ENCODE measurements around the gene PTBP1.

PTBP1 gene

DNA sequence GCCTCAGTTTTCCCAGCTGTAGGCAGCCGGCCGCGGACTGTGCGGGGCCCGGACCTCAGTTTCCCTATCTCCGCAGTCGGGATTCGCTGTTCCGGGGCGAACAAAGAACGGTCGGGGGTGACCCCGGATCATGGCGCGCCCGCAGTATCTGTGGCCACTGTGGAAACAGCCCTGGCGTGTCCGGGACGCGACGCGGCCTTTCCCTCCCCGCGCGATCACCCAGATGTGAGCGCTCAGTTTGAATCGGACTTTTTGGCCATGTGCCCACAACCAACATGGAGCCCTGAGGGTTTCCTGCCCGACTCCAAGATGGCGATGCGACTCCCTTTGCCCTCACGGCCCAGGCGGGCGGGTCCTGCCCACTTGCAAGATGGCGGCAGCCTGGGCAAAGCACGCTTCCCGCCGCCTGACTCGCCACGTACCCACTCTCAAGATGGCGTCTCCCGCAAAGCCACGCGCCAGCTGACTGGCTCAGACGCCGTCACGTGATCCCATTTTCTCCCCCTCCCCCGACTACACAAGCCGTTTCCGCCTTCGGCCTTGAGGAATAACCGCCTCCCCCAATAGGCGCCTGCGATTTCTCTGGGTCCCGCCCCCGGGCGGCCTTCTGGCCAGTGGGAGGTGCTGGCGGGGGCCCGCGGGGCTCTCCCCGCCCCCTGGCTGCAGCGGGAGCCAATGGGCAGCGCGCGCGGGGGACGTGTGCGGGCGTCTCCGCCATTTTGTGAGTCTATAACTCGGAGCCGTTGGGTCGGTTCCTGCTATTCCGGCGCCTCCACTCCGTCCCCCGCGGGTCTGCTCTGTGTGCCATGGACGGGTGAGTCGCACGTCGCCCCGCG lies at the start of gene PTBP1:
Gene PTBP1 (plus strand): TSS at position 761 of the 836 bp plus-strand sequence. CDS start 46 bp downstream, at position 807.
- DNase-seq (ENCODE audit: low spot score): peak; percentile 100

GRCh38 chr19:748274-748598 lies 49.0 kb upstream of the PTBP1 start:
- DNase-seq (ENCODE audit: low spot score): no peak

- no peak for DNase-seq (ENCODE audit: low spot score)
These were observed 47.4 kb upstream of the PTBP1 start for GRCh38 chr19:749811-750210.

- no peak for DNase-seq (ENCODE audit: low spot score)
These were observed 46.4 kb upstream of the PTBP1 start, which contains the start of gene MISP for GRCh38 chr19:750640-751423. Gene MISP (plus strand): TSS chr19:751112. CDS start chr19:756947, 5,835 bp downstream.

DNA sequence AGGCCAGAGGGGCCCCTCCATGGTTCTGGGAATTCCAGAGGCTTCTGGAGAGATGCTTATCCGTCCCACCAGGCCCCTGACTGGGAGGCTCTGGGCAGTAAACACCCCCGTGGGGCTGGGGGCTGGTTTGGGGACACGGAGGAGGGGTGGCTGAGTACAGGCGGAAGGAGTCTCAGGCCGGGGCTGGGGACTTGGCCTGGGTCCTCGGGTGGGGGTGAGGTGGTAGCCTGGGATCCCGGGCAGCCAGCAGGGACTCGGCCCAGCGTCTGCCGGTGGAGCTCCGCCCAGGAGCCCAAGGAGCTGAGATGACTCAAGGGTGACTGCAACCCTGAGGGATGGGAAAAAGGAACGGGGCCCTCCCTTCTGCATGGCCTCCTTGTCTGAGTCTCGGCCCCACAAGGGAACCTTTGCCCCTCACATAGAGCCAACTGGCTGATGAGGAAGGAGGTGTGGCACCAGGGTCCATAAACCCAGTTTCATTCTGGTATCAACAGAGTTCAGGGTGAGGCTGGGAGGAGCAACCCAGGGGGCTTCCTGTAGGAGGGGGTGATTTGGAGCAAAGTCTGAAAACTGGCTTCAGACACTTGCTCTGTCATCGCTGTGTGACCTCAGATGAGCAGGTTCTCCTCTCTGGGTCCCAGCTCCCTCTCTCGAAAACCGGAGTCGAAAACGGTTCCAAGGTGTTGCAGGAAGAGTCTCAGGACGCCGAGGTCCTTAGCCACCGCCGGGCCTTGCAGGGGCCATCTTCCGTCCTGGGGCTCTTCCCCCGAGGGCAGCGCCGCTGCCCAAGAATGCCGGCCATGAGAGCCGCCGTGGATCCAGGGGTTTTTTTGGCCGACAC lies 45.5 kb upstream of the PTBP1 start:
- no peak for DNase-seq (ENCODE audit: low spot score)

DNA sequence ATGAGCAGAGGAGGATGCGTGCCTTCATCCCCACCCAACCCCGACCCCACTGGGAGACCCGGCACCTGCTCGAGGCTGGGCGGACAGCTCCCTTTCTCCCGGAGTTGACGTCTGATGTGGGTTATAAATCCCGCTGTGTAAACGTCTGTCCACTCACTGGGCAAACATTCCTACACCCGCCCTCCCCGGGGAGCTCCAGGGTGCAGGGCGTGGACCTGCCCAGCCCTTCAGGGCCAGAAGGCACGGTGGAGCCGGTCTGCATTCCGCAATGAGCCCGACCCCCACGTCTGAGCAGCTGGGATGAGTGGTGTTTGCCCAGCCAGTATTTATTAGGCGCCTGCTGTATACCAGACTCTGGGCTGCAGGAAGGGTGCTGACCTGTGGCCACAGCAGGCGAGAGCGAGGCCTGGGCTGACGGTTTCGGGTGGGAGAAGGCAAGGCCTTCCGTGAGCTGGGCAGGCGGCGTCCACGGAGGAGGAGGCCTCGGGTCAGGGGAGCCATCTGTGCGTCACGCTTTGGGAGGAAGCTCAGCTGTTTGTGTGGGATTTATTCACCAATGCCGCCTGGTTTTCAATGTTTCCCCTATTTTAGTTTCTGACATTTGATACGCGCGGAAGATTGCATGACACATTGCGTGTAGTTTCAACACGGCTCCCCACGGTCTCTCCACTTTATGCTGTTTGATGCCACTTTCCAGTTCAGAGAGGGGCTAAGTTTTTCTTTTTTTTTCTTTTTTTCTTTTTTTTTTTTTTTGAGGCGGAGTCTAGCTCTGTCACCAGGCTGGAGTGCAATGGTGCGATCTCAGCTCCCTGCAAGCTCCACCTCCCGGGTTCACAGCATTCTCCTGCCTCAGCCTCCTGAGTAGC lies 44.4 kb upstream of the PTBP1 start:
- DNase-seq (ENCODE audit: low spot score): no peak

DNA sequence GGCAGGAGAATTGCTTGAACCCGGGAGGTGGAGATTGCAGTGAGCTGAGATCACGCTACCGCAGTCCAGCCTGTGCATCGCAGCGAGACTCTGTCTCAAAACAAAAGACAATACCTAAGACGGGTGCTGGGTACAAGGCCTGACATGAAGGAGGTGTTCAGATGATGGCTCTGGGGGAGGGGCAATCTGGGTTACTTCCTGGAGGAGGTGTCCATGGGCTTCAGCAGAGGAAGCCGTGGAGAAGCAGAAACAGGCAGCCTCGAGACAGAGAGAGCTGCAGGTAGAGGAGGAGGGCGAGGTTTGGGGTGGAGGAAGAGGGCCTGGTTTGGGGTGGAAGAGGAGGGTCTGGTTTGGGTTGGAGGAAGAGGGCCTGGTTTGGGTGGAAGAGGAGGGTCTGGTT lies 42.7 kb upstream of the PTBP1 start:
- DNase-seq (ENCODE audit: low spot score): no peak

DNA sequence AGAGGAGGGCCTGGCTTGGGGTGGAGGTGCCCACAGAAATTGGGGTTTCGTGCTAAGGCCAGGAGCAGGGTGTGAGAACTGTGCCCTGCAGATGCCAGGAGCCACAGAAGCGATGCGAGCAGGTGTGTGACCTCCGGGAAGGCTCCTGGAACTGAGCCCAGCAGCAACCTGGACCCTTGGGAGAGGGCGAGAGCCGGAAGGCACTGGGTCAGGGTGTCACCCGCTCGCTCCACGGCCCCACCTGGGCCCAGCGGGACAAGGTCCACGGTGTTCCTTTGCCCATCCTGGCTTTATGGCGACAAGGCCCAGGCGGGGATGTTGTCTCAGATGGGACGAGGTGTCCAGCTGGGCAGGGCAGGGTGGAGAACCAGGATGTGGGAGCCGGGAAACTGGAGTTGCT lies 42.2 kb upstream of the PTBP1 start:
- DNase-seq (ENCODE audit: low spot score): no peak

DNA sequence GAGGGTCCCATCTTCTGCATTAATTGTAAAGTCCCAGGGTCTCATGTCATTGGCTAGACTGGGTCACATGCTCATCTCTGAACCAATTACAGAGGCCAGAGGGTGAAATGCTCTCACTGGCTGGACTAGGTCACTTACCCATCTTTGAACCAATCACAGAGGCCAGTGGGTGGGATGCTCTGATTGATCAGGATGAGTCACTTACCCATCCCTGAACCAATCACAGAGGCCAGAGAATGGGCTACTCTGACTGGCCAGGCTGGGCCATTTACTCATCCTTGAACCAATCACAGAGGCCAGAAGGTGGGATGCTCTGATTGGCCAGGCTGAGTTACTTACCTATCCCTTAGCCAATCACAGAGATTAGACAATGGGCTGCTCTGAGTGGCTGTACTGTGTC lies 41.0 kb upstream of the PTBP1 start:
- DNase-seq (ENCODE audit: low spot score): peak; percentile 21

DNA sequence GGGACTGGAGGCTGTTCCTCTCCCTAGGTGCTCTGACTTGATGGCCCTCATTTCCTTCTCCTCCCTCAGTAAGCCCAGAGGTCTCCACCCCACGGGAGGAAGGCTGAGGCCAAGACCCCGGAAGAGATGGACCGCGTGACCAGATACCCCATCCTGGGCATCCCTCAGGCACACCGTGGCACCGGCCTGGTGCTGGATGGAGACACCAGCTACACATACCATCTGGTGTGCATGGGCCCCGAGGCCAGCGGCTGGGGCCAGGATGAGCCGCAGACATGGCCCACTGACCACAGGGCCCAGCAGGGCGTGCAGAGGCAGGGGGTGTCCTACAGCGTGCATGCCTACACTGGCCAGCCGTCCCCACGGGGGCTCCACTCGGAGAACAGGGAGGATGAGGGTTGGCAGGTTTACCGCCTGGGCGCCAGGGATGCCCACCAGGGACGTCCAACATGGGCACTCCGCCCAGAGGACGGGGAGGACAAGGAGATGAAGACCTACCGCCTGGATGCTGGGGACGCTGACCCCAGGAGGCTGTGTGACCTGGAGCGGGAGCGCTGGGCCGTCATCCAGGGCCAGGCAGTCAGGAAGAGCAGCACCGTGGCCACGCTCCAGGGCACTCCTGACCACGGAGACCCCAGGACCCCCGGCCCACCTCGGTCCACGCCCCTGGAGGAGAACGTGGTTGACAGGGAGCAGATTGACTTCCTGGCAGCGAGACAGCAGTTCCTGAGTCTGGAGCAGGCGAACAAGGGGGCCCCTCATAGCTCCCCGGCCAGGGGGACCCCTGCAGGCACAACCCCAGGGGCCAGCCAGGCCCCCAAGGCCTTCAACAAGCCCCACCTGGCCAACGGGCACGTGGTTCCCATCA lies 40.2 kb upstream of the PTBP1 start:
- DNase-seq (ENCODE audit: low spot score): no peak

DNA sequence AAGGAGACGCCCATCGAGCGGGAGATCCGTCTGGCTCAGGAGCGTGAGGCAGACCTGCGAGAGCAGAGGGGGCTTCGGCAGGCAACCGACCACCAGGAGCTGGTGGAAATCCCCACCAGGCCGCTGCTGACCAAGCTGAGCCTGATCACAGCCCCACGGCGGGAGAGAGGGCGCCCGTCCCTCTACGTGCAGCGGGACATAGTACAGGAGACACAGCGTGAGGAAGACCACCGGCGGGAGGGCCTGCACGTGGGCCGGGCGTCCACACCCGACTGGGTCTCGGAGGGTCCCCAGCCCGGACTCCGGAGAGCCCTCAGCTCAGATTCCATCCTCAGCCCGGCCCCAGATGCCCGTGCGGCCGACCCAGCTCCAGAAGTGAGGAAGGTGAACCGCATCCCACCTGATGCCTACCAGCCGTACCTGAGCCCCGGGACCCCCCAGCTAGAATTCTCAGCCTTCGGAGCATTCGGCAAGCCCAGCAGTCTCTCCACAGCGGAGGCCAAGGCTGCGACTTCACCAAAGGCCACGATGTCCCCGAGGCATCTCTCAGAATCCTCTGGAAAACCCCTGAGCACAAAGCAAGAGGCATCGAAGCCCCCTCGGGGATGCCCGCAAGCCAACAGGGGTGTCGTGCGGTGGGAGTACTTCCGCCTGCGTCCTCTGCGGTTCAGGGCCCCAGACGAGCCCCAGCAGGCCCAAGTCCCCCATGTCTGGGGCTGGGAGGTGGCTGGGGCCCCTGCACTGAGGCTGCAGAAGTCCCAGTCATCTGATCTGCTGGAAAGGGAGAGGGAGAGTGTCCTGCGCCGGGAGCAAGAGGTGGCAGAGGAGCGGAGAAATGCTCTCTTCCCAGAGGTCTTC lies 39.2 kb upstream of the PTBP1 start:
- no peak for DNase-seq (ENCODE audit: low spot score)

DNA sequence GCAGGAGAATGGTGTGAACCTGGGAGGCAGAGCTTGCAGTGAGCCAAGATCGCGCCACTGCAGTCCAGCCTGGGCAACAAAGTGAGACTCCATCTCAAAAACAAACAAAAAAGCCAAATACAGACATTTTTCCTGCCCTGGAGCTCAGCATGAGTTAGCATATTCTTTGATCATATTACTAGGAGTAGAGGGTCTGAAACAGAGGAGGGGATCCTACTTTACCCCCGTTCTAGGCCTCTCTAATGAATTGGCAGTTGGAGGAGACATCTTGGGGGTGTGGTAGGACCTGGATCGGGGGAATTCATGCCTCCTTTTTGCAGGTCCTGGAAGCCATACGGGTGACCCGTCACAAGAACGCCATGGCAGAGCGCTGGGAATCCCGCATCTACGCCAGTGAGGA lies 34.1 kb upstream of the PTBP1 start:
- no peak for DNase-seq (ENCODE audit: low spot score)

GRCh38 chr19:763869-764268 lies 33.4 kb upstream of the PTBP1 start:
- DNase-seq (ENCODE audit: low spot score): no peak

GRCh38 chr19:764301-764700 lies 33.0 kb upstream of the PTBP1 start:
- no peak for DNase-seq (ENCODE audit: low spot score)

DNA sequence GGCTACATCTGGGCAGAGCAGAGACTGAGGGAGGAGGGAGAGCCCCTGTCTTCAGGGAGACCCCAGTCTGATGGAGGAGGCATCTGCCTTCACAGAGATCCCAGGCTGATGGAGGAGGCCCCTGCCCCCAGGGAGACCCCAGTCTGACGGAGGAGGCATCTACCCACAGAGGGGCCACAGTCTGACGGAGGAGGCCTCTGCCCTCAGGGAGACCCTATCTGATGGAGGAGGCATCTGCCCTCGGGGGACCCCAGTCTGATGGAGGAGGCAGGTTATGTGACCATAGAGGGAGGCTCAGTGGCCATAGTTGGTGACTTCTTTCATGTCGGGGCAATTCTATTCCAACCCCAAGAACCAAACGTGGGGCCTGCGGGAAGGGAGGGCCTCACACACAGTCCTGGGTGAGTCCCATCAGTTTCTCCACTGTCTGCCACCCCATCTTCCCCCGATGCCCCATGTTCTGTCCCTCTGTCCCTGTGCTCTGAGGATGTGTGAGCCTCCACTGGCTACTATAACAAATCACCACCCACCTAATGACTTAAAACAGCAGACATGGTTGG lies 32.0 kb upstream of the PTBP1 start:
- DNase-seq (ENCODE audit: low spot score): no peak

- DNase-seq (ENCODE audit: low spot score): no peak
These were observed 28.8 kb upstream of the PTBP1 start for GRCh38 chr19:768424-768823.

GRCh38 chr19:769616-770015 lies 27.6 kb upstream of the PTBP1 start:
- DNase-seq (ENCODE audit: low spot score): no peak

GRCh38 chr19:771332-771785 lies 25.9 kb upstream of the PTBP1 start:
- peak; percentile 41 for DNase-seq (ENCODE audit: low spot score)

DNA sequence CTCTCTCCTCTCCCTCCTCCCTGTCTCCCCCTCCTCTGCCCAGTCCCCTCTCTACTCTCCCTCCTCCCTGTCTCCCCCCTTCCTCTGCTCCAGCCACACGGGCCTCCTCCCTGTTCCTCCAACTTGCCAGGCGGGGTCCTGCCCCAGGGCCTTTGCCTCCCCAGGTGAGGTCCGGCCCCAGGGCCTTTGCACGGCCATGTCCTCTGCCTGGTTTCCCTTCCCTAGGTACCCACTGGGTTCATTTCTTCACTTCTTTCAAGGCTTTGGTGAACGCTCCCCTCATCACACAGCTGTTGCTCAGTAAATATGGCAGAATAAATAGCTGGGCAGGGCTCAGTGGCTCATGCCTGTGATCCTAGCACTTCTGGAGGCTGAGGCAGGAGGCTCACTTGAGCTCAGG lies 25.2 kb upstream of the PTBP1 start:
- no peak for DNase-seq (ENCODE audit: low spot score)

Measured in hematopoietic multipotent progenitor cell treated with erythropoietin and hydrocortisone succinate and interleukin-3 and kit ligand, for 15 days (in vitro differentiated cells).